Measurements from ENCODE around the gene PHLPP1. TPM values are rescaled to one million over a fixed set of nuclear protein-coding genes. Genes with fewer than 3 reads are reported as not detected.

PHLPP1 gene
- total and polyA plus RNA-seq, 4 experiments from 2014 or later: 0.36 to 7.8 (median 6.3) TPM; not detected in 1

GRCh38 chr18:62717169-62717924 lies 2.0 kb downstream of the PHLPP1 start:
- Histone ChIP-seq H3K27ac (ENCODE audit: low read depth, low read length) (no peak overlapping the region), H3K9me3 (ENCODE audit: control insufficient read depth in 1 of 2, low read length in 2 of 2) (no peaks in the 10 kb centered on the region), H3K4me1 (ENCODE audit: insufficient read depth, low read length) (peaks cover 25% of the 10 kb centered on the region), H3K36me3 (ENCODE audit: insufficient read depth, low read length) (no peaks in the 10 kb centered on the region), H3K27me3 (ENCODE audit: insufficient read depth, low read length) (no peaks in the 10 kb centered on the region), H3K4me3 (ENCODE audit: low read length in 2 of 2) (peak overlapping the region; percentile 43 to 59)
- DNase-seq: peak; percentile 40 to 68 (median 52)
- ChIA-PET CTCF (ENCODE audit: partially characterized antibody) (interaction anchor here (1.2 to 3.9 kb wide), 3 partner anchors 265 to 722 kb away, joined by 3 to 39 read pairs (median 8); no protein-coding TSS in a partner anchor), POLR2A (ENCODE audit: partially characterized antibody) (interaction anchor here (0.7 to 3.1 kb wide), 5 partner anchors 77 to 705 kb away, joined by 3 to 22 read pairs (median 7); partner anchors contain the start of genes VPS4B and ZCCHC2)
- intact Hi-C loops (cut with micrococcal nuclease): loop anchor here (2.0 kb wide), 1 partner anchor 649 kb away; the partner anchor contains the start of gene KDSR
- peaks cover 0 to 8% of the 10 kb centered on the region in 2 donors for H3K36me3 Mint-ChIP-seq
- peaks cover 19 to 39% (median 28%) of the 10 kb centered on the region in 4 donors for H3K4me1 Mint-ChIP-seq
- no peaks in the 10 kb centered on the region for H3K9me3 Mint-ChIP-seq
- H3K4me3 Mint-ChIP-seq: peak overlapping the region; percentile 81 to 94 (median 86)
- peak overlapping the region; percentile 61 to 95 (median 82) for H3K27ac Mint-ChIP-seq
- H3K27me3 Mint-ChIP-seq: no peaks in the 10 kb centered on the region

- no peaks in the 10 kb centered on the region for H3K9me3 ChIP-seq (ENCODE audit: control insufficient read depth in 1 of 2, low read length in 2 of 2)
- Mint-ChIP-seq H3K4me1 (peaks cover 19 to 39% (median 28%) of the 10 kb centered on the region in 4 donors), H3K27me3 (no peaks in the 10 kb centered on the region), H3K4me3 (peak overlapping the region; percentile 81 to 94 (median 86)), H3K36me3 (peaks cover 0 to 8% of the 10 kb centered on the region in 2 donors), H3K27ac (peak overlapping the region in 6 of 7 donors; percentile 38 to 87 (median 80)), H3K9me3 (no peaks in the 10 kb centered on the region)
- H3K4me1 ChIP-seq (ENCODE audit: insufficient read depth, low read length): peaks cover 25% of the 10 kb centered on the region
- ChIA-PET CTCF (ENCODE audit: partially characterized antibody) (interaction anchor here (1.2 to 3.9 kb wide), 2 partner anchors 264 to 293 kb away, joined by 3 to 39 read pairs; no protein-coding TSS in a partner anchor), POLR2A (ENCODE audit: partially characterized antibody) (no interaction called here)
- peak overlapping the region in 1 of 2 donors; percentile 43 for H3K4me3 ChIP-seq (ENCODE audit: low read length in 2 of 2)
- DNase-seq: no peak
- intact Hi-C loops (cut with micrococcal nuclease): loop anchor here (2.0 kb wide), 1 partner anchor 649 kb away; the partner anchor contains the start of gene KDSR
- H3K27ac ChIP-seq (ENCODE audit: low read depth, low read length): no peak overlapping the region
- no peaks in the 10 kb centered on the region for H3K27me3 ChIP-seq (ENCODE audit: insufficient read depth, low read length)
- H3K36me3 ChIP-seq (ENCODE audit: insufficient read depth, low read length): no peaks in the 10 kb centered on the region
Observed at GRCh38 chr18:62717925-62718800, 2.8 kb downstream of the PHLPP1 start.

- H3K4me3 ChIP-seq (ENCODE audit: low read length in 2 of 2): no peak overlapping the region
Observed at GRCh38 chr18:62720048-62720447, 4.7 kb downstream of the PHLPP1 start.

GRCh38 chr18:62720766-62721613 lies 5.6 kb downstream of the PHLPP1 start:
- ChIA-PET CTCF (ENCODE audit: partially characterized antibody) (no interaction called here), POLR2A (ENCODE audit: partially characterized antibody) (no interaction called here)
- Histone ChIP-seq H3K36me3 (ENCODE audit: insufficient read depth, low read length) (no peaks in the 10 kb centered on the region), H3K27me3 (ENCODE audit: insufficient read depth, low read length) (no peaks in the 10 kb centered on the region), H3K9me3 (ENCODE audit: control insufficient read depth in 1 of 2, low read length in 2 of 2) (no peaks in the 10 kb centered on the region), H3K4me1 (ENCODE audit: insufficient read depth, low read length) (peaks cover 21% of the 10 kb centered on the region), H3K27ac (ENCODE audit: low read depth, low read length) (no peak overlapping the region), H3K4me3 (ENCODE audit: low read length in 2 of 2) (no peak overlapping the region)
- no peak for DNase-seq
- Mint-ChIP-seq H3K27me3 (peaks cover 0 to 3% of the 10 kb centered on the region in 2 donors), H3K9me3 (no peaks in the 10 kb centered on the region), H3K4me1 (peaks cover 17 to 33% (median 25%) of the 10 kb centered on the region in 4 donors), H3K36me3 (peaks cover 0 to 4% of the 10 kb centered on the region in 2 donors), H3K27ac (no peak overlapping the region), H3K4me3 (no peak overlapping the region)
- intact Hi-C loops (cut with micrococcal nuclease): no loop called here

More at GRCh38 chr18:62720048-62720447, 4.7 kb downstream of the PHLPP1 start:
- Mint-ChIP-seq H3K27ac (no peak overlapping the region), H3K27me3 (peaks cover 0 to 1% of the 10 kb centered on the region in 2 donors), H3K4me1 (peaks cover 16 to 33% (median 25%) of the 10 kb centered on the region in 4 donors), H3K36me3 (peaks cover 0 to 5% of the 10 kb centered on the region in 2 donors), H3K4me3 (no peak overlapping the region), H3K9me3 (no peaks in the 10 kb centered on the region)
- Histone ChIP-seq H3K9me3 (ENCODE audit: control insufficient read depth in 1 of 2, low read length in 2 of 2) (no peaks in the 10 kb centered on the region), H3K4me1 (ENCODE audit: insufficient read depth, low read length) (peaks cover 21% of the 10 kb centered on the region), H3K27ac (ENCODE audit: low read depth, low read length) (no peak overlapping the region), H3K27me3 (ENCODE audit: insufficient read depth, low read length) (no peaks in the 10 kb centered on the region), H3K36me3 (ENCODE audit: insufficient read depth, low read length) (no peaks in the 10 kb centered on the region)
- ChIA-PET CTCF (ENCODE audit: partially characterized antibody) (interaction anchor here (0.8 kb wide), 1 partner anchor 133 kb away, joined by 3 read pairs; no protein-coding TSS in a partner anchor), POLR2A (ENCODE audit: partially characterized antibody) (no interaction called here)
- no peak for DNase-seq
- intact Hi-C loops (cut with micrococcal nuclease): no loop called here

GRCh38 chr18:62721839-62722795 lies 6.8 kb downstream of the PHLPP1 start:
- Mint-ChIP-seq H3K4me3 (no peak overlapping the region), H3K27ac (no peak overlapping the region), H3K27me3 (peaks cover 0 to 3% of the 10 kb centered on the region in 2 donors), H3K9me3 (no peaks in the 10 kb centered on the region), H3K4me1 (peaks cover 16 to 31% (median 24%) of the 10 kb centered on the region in 4 donors), H3K36me3 (peaks cover 0 to 2% of the 10 kb centered on the region in 2 donors)
- ChIA-PET POLR2A (ENCODE audit: partially characterized antibody) (no interaction called here), CTCF (ENCODE audit: partially characterized antibody) (no interaction called here)
- H3K4me1 ChIP-seq (ENCODE audit: insufficient read depth, low read length): peaks cover 19% of the 10 kb centered on the region
- no peaks in the 10 kb centered on the region for H3K27me3 ChIP-seq (ENCODE audit: insufficient read depth, low read length)
- intact Hi-C loops (cut with micrococcal nuclease): no loop called here
- H3K4me3 ChIP-seq (ENCODE audit: low read length in 2 of 2): no peak overlapping the region
- H3K27ac ChIP-seq (ENCODE audit: low read depth, low read length): no peak overlapping the region
- H3K9me3 ChIP-seq (ENCODE audit: control insufficient read depth in 1 of 2, low read length in 2 of 2): no peaks in the 10 kb centered on the region
- no peaks in the 10 kb centered on the region for H3K36me3 ChIP-seq (ENCODE audit: insufficient read depth, low read length)
- no peak for DNase-seq
